BLaER1 treated with 17β-estradiol and CSF1 and Interleukin-3, amounts not matched to agents 10 nM and 100 nM (cell line): Measurements from ENCODE around the gene GYS2.
A peak's percentile ranks its signal among the peaks of the same experiment; 100 is the strongest.

Experiments
- H3K27ac ChIP-seq, 11 experiments: shearing (Covaris generic); formaldehyde crosslinking; 2 replicates each; pipeline ENCODE4 v1.8.1; 2022
- H3K27me3 ChIP-seq, 11 experiments: shearing (Covaris generic); formaldehyde crosslinking; 2 replicates each; pipeline ENCODE4 v1.8.1; 2022
- H3K36me3 ChIP-seq, 11 experiments: shearing (Covaris generic); formaldehyde crosslinking; 2 replicates each; pipeline ENCODE4 v1.8.1; 2022
- H3K4me1 ChIP-seq, 10 experiments: shearing (Covaris generic); formaldehyde crosslinking; 2 replicates each; pipeline ENCODE4 v1.8.1; 2022
- H3K4me2 ChIP-seq, 11 experiments: shearing (Covaris generic); formaldehyde crosslinking; 2 replicates each; pipeline ENCODE4 v1.8.1; 2022
- H3K4me3 ChIP-seq, 10 experiments: shearing (Covaris generic); formaldehyde crosslinking; 2 replicates each; pipeline ENCODE4 v1.8.1; 2022
- H3K9ac ChIP-seq, 11 experiments: shearing (Covaris generic); formaldehyde crosslinking; 2 replicates each; pipeline ENCODE4 v1.8.1; 2022
- H3K9me3 ChIP-seq, 11 experiments: shearing (Covaris generic); formaldehyde crosslinking; replicated peaks in 1 of 11; 2 replicates each; pipeline ENCODE4 v1.8.1; 2022
- H4K20me1 ChIP-seq, 11 experiments: shearing (Covaris generic); formaldehyde crosslinking; 2 replicates each; pipeline ENCODE4 v1.8.1; 2022
- Cebpa-rat ChIP-seq, 11 experiments: shearing (Covaris generic); IDR thresholded peaks; 2 replicates each; pipeline ENCODE4 v1.8.1; 2022

GYS2 gene

DNA sequence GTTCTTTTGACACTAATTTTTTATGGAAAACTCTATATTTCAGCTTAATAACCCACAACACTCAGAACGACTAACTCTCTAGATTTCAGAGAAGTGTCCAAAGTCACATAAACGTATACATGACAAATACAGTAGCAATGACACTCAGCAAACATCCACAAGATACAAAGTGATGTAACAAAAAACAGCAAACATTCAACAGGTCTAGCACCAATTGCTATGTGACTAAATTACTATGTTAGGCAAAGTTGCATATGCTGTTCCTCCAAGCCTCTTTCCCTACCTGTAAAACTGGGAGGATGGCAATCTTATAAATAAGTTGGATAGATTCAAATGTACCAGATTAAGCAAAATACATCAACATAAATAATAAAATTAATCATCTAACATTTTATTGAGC lies 104.9 kb downstream of the GYS2 start:
- Histone ChIP-seq H3K4me2 (peak overlapping the region; percentile 79 to 99 (median 93); a peak in 21 of 22 replicates), H3K27ac (peak overlapping the region in 1 of 11 experiments; percentile 92; a peak in 3 of 22 replicates), H3K9me3 (no peaks in the 10 kb centered on the region), H3K36me3 (peaks cover 42 to 55% (median 44%) of the 10 kb centered on the region in 11 experiments), H3K4me3 (peak overlapping the region; percentile 89 to 98 (median 97); a peak in 13 of 20 replicates), H3K27me3 (no peaks in the 10 kb centered on the region), H4K20me1 (peaks cover 0 to 28% (median 26%) of the 10 kb centered on the region in 11 experiments; a peak in 18 of 22 replicates), H3K9ac (peak overlapping the region in 5 of 11 experiments; percentile 93 to 96 (median 94); a peak in 7 of 22 replicates), H3K4me1 (peaks cover 27 to 50% (median 35%) of the 10 kb centered on the region in 10 experiments)
- no peak for TF ChIP-seq Cebpa-rat (IDR thresholded peaks at IDR 0.05)
